ENCODE data around the gene RDH5.

- TF ChIP-seq TCF12 (IDR thresholded peaks at IDR 0.05) (no peak), CTCF (IDR thresholded peaks at IDR 0.05) (no peak), YY1 (IDR thresholded peaks at IDR 0.05; ENCODE audit: low read depth) (no peak), GABPA (IDR thresholded peaks at IDR 0.05; ENCODE audit: low read depth) (no peak), POLR2AphosphoS5 (IDR thresholded peaks at IDR 0.05; ENCODE audit: low read depth, low read length) (no peak), CHD2 (IDR thresholded peaks at IDR 0.05; ENCODE audit: low read length, partially characterized antibody) (no peak), SMC3 (IDR thresholded peaks at IDR 0.05; ENCODE audit: low read depth, low read length) (no peak), RCOR1 (IDR thresholded peaks at IDR 0.05; ENCODE audit: low read length) (no peak), NRF1 (IDR thresholded peaks at IDR 0.05; ENCODE audit: low read depth, low read length) (no peak)
- TF ChIP-seq, protein P1, sequence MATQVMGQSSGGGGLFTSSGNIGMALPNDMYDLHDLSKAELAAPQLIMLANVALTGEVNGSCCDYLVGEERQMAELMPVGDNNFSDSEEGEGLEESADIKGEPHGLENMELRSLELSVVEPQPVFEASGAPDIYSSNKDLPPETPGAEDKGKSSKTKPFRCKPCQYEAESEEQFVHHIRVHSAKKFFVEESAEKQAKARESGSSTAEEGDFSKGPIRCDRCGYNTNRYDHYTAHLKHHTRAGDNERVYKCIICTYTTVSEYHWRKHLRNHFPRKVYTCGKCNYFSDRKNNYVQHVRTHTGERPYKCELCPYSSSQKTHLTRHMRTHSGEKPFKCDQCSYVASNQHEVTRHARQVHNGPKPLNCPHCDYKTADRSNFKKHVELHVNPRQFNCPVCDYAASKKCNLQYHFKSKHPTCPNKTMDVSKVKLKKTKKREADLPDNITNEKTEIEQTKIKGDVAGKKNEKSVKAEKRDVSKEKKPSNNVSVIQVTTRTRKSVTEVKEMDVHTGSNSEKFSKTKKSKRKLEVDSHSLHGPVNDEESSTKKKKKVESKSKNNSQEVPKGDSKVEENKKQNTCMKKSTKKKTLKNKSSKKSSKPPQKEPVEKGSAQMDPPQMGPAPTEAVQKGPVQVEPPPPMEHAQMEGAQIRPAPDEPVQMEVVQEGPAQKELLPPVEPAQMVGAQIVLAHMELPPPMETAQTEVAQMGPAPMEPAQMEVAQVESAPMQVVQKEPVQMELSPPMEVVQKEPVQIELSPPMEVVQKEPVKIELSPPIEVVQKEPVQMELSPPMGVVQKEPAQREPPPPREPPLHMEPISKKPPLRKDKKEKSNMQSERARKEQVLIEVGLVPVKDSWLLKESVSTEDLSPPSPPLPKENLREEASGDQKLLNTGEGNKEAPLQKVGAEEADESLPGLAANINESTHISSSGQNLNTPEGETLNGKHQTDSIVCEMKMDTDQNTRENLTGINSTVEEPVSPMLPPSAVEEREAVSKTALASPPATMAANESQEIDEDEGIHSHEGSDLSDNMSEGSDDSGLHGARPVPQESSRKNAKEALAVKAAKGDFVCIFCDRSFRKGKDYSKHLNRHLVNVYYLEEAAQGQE (IDR thresholded peaks at IDR 0.05; ENCODE audit: low read depth, low read length): no peak
These were observed 40.5 kb downstream of the RDH5 start for GRCh38 chr12:55760663-55761062.
